Sigmoid colon (tissue), 7 donors: ENCODE results near the gene KCNIP4. TPM values are rescaled to one million over a fixed set of nuclear protein-coding genes. Genes with fewer than 3 reads are reported as not detected.

Experiments
- DNase-seq: peaks from one replicate; pipeline ENCODE4 v3.0.0-alpha.2; 2019
- H3K27ac ChIP-seq, 4 donors: fragments of 200-600 bp; sonication (generic); one replicate each; pipeline ENCODE4 v1.5.1; 2016 to 2019; ENCODE audit warnings: mild to moderate bottlenecking in 1 of 4
- H3K27me3 ChIP-seq, 3 donors: fragments of 200-600 bp; sonication (generic); one replicate each; pipeline ENCODE4 v1.5.1; 2019; ENCODE audit warnings: mild to moderate bottlenecking in 1 of 3
- H3K36me3 ChIP-seq, 4 donors: fragments of 200-600 bp; sonication (generic); one replicate each; pipeline ENCODE4 v1.5.1; 2016 to 2019
- H3K4me1 ChIP-seq, 4 donors: fragments of 200-600 bp; sonication (generic); one replicate each; pipeline ENCODE4 v1.5.1; 2017 to 2019
- H3K4me3 ChIP-seq, 4 donors: fragments of 200-600 bp; sonication (generic); one replicate each; pipeline ENCODE4 v1.5.1; 2017 to 2019; ENCODE audit warnings: mild to moderate bottlenecking in 2 of 4, moderate library complexity in 1 of 4
- H3K9me3 ChIP-seq, 4 donors: fragments of 200-600 bp in 3 of 4; sonication (generic) in 3 of 4; one replicate each; pipeline versions ENCODE4 v1.5.1 to v1.6.1; 2013 to 2019
- CTCF ChIP-seq, 4 experiments: fragments of 450-650 bp in 3 of 4; fragments of 200-600 bp in 1 of 4; IDR thresholded peaks; one replicate each; pipeline ENCODE4 v1.5.1; 2016 to 2019; ENCODE audit warnings: antibody characterized with exemption in 4 of 4, mild to moderate bottlenecking in 3 of 4, moderate library complexity in 2 of 4
- EP300 ChIP-seq, 4 donors: sonication (generic); formaldehyde crosslinking; IDR thresholded peaks; one replicate each; pipeline ENCODE4 v1.6.1; 2017; ENCODE audit warnings: antibody characterized with exemption in 4 of 4
- POLR2A ChIP-seq, 2 donors: fragments of 450-650 bp; IDR thresholded peaks; one replicate each; pipeline ENCODE4 v1.6.1; 2016; ENCODE audit warnings: antibody characterized with exemption in 2 of 2, mild to moderate bottlenecking in 2 of 2, moderate library complexity in 2 of 2
- POLR2AphosphoS5 ChIP-seq, 4 donors: sonication (generic); formaldehyde crosslinking; IDR thresholded peaks; one replicate each; pipeline ENCODE4 v1.6.1; 2017; ENCODE audit warnings: antibody characterized with exemption in 4 of 4
- WGBS, 2 donors: extraction: QIAGEN DNeasy Blood & Tissue Kit; methylation state at CpG; one replicate each; pipeline ENCODE4 v1.1.7; 2013; 5-methylcytosine and 5-hydroxymethylcytosine counted together
- intact Hi-C: fragments of 100-400 bp; cut with DNase I; formaldehyde crosslinking; loops from one replicate; pipeline ENCODE4 v1.15.1; 2023
- polyA plus RNA-seq, 3 donors: library from polyadenylated mRNA; stranded (reverse); fragments of 200-250 nt; gene quantifications; one replicate each; pipeline ENCODE4 v1.2.3, GENCODE V29; 2013
- total RNA-seq, 4 donors: library from RNA; depleted of rRNA; stranded (reverse); fragments of >200 nt; gene quantifications; one replicate each; pipeline ENCODE4 v1.1.0, GENCODE V29; 2016
- donor health status: healthy with polysubstance abuse.
- donor health status: Bipolar disorder and iron deficiency.
- donor health status: healthy.

Gene KCNIP4
- total and polyA plus RNA-seq, 7 donors, result 0.60 to 28.5 (median 14.0) TPM; not detected in 1

- WGBS, 2 donors, result 34 to 61% methylated on average over 1 of the region's 1 CpG
- TF ChIP-seq EP300 (IDR thresholded peaks at IDR 0.05) (no peak), CTCF (IDR thresholded peaks at IDR 0.05) (no peak), POLR2A (IDR thresholded peaks at IDR 0.05) (no peak), POLR2AphosphoS5 (IDR thresholded peaks at IDR 0.05) (no peak)
Measured at GRCh38 chr4:21876711-21877110, 71.9 kb downstream of the KCNIP4 start.

GRCh38 chr4:21873145-21873544 lies 75.4 kb downstream of the KCNIP4 start:
- Histone ChIP-seq H3K4me3 (no peak overlapping the region), H3K27me3 (no peaks in the 10 kb centered on the region), H3K9me3 (no peaks in the 10 kb centered on the region), H3K27ac (no peak overlapping the region), H3K4me1 (no peaks in the 10 kb centered on the region), H3K36me3 (no peaks in the 10 kb centered on the region)
- DNase-seq, result no peak
- intact Hi-C loops, result no loop called here
- TF ChIP-seq POLR2A (IDR thresholded peaks at IDR 0.05) (no peak), EP300 (IDR thresholded peaks at IDR 0.05) (no peak), CTCF (IDR thresholded peaks at IDR 0.05) (no peak), POLR2AphosphoS5 (IDR thresholded peaks at IDR 0.05) (no peak)
- WGBS, 2 donors, result 57 to 67% methylated on average over 1 of the region's 1 CpG

More at GRCh38 chr4:21876711-21877110, 71.9 kb downstream of the KCNIP4 start:
- no peaks in the 10 kb centered on the region for H3K27me3 ChIP-seq
- no peaks in the 10 kb centered on the region for H3K9me3 ChIP-seq
- DNase-seq, result no peak
- intact Hi-C loops, result no loop called here
- no peaks in the 10 kb centered on the region for H3K36me3 ChIP-seq
- H3K4me3 ChIP-seq, result no peak overlapping the region
- H3K4me1 ChIP-seq, result no peaks in the 10 kb centered on the region
- no peak overlapping the region for H3K27ac ChIP-seq

- TF ChIP-seq EP300 (IDR thresholded peaks at IDR 0.05) (no peak), POLR2AphosphoS5 (IDR thresholded peaks at IDR 0.05) (no peak), CTCF (IDR thresholded peaks at IDR 0.05) (no peak), POLR2A (IDR thresholded peaks at IDR 0.05) (no peak)
- H3K27ac ChIP-seq, result no peak overlapping the region
- DNase-seq, result no peak
- no peak overlapping the region for H3K4me3 ChIP-seq
- H3K9me3 ChIP-seq, result no peaks in the 10 kb centered on the region
- no peaks in the 10 kb centered on the region for H3K27me3 ChIP-seq
- 67 to 73% methylated on average over 5 of the region's 5 CpGs for WGBS, 2 donors
- H3K4me1 ChIP-seq, result no peaks in the 10 kb centered on the region
- intact Hi-C loops, result no loop called here
- H3K36me3 ChIP-seq, result no peaks in the 10 kb centered on the region
Measured at GRCh38 chr4:21872101-21872500, 76.5 kb downstream of the KCNIP4 start.

- Histone ChIP-seq H3K27ac (no peak overlapping the region), H3K4me3 (no peak overlapping the region), H3K4me1 (no peaks in the 10 kb centered on the region), H3K9me3 (no peaks in the 10 kb centered on the region), H3K36me3 (no peaks in the 10 kb centered on the region), H3K27me3 (no peaks in the 10 kb centered on the region)
- DNase-seq, result no peak
- intact Hi-C loops, result no loop called here
- TF ChIP-seq POLR2A (IDR thresholded peaks at IDR 0.05), result no peak
- no peak for TF ChIP-seq POLR2AphosphoS5 (IDR thresholded peaks at IDR 0.05)
- TF ChIP-seq EP300 (IDR thresholded peaks at IDR 0.05), result no peak
- TF ChIP-seq CTCF (IDR thresholded peaks at IDR 0.05), result no peak
- 76 to 87% methylated on average over 8 of the region's 8 CpGs for WGBS, 2 donors
Measured at GRCh38 chr4:21869978-21870745, 78.4 kb downstream of the KCNIP4 start.
